NOMO-1 treated with DMSO at 0.1 percent for 48 hours (cell line): Measurements from ENCODE around the gene SAV1.
"Not testable (repeated sequence)": the region's sequence is repeated elsewhere in the genome, so short reads cannot be mapped to it uniquely, and the experiment has no call there.

ENCODE experiments used
- DNase-seq: peaks from one replicate; lab custom pipeline; 2025; ENCODE audit not compliant: unreplicated experiment; lab: John Stamatoyannopoulos, UW

Gene SAV1

DNA sequence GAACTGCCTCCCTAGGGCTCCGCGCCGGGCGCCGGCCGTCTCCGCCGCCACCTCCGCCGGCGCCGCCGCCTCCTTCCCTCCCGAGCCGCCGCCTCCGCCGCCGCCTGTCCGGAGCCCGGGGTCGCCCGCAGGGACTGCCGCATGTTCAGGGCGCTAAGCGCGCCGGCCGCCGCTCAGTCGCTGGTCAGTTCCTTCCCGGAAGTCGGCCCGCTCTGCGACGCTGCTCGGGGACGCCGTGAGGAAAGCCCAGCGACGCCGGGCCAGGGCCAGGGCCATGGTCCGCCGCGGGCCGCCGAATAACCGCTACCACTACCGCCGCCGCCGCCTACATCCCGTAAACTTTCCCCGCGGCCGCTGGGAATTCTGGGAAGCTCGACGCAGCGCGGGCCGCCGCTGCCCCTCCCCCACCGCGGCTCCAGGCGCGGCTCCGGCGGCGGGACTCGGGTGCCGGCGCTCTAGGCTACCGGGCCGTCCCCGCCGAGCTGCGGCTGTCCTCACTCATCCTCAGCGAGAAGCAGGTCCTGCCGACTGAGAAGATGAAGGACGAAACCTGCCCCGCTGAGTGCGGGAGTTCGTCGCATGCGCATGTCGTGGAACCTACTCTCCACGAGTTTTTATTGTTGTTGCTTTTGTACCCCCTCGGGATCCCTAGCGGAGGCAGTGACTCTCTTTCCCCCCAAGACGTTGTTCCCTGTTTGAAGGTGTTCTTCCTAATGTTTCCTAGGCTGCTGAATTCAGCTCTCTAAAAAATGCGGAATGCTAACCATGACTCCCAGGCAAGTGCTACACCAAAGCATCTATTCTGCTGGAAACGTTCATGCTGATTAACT, at the start of gene SAV1:
Gene SAV1 (minus strand): TSS at position 311 of the 830 bp plus-strand sequence. CDS start 339 bp downstream, outside the sequence.
- peak; percentile 28 for DNase-seq

DNA sequence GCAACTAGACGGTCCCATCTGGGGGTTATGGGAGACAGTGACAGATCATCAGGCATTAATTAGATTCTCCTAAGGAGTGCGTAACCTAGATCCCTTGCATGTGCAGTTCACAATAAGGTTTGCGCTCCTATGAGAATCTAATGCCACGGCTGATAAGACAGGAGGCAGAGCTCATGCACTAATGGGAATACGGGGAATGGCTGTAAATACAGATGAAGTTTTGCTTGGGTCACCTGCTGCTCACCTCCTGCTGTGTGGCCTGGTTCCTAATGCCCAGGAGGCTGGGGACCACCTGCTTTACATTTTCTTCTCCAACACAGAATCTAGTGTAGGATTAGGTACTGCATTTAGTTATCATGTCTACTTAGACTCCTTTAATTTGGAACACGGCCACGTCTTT, 49.7 kb upstream of the SAV1 start:
- no peak for DNase-seq

DNA sequence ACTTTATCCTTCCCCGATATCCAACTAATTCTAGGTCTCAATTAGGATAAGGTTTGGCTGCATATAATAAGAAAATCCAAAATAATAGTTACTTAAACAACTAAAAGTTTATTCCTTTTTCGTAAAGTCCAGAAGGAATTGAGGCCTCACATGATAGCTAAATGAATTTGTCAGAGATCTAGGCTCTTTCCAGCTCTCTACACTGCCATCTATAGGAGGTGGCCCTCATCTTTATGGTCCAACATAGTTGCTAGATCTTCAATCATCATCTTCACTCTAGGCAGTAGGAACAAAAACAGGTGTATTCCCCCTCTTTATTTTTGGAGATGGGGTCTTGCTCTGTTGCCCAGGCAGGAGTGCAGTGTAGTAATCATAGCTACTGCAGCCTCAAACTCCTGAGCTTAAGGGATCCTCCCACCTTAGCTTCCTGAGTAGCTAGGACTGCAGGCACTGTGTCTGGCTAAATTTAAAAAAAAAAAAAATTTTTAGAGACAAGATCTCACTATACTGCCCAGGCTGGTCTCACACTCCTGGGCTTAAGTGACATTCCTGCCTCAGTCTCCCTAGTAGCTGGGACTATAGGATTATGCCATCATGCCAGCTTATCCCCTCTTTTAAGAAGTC, 46.5 kb upstream of the SAV1 start:
- DNase-seq: peak; percentile 10

DNA sequence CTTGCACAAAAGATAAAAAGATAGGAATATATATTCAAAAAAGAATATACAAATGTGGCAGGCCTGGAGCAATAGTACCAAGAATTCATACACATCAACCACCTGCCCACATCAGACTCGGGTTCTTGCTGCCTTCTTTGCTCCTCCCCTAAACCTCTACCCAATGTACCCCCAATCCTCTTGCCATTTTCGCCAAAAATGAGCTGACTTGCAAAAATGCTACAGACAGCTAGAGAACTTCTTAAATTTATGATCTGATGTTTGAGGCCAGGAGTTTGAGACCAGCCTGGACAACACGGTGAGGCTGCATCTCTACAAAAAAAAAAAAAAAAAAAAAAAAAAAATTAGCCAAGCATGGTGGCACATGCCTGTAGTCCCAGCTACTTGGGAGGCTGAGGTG, 42.9 kb upstream of the SAV1 start:
- DNase-seq: no peak

DNA sequence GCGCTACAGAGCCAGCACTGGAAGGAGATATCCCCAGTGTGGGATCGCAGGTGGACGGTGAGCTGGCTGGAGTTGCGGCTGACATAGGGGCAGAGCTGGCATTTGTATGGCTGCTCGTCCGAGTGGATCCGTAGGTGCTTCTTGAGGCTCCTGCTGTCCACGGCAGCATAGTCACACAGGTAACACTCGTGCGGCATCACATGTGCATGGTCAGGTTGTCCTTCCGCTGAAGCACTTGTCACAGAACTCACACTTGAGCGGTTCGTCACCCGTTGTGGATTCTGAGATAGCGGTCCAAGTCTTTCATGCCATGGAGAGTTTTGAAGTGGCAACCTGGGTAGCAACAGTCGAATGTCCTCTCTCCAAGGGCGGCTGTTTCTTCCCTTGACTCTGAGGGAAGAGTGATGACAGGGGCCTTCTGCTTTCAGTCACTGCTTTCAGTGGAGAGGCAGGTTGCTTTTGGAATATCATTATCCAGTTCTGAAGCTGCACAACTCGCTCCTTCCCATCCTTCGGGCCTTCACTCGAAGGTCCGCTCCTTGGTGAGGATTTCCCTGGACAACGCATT, 37.0 kb upstream of the SAV1 start:
- DNase-seq: no peak

DNA sequence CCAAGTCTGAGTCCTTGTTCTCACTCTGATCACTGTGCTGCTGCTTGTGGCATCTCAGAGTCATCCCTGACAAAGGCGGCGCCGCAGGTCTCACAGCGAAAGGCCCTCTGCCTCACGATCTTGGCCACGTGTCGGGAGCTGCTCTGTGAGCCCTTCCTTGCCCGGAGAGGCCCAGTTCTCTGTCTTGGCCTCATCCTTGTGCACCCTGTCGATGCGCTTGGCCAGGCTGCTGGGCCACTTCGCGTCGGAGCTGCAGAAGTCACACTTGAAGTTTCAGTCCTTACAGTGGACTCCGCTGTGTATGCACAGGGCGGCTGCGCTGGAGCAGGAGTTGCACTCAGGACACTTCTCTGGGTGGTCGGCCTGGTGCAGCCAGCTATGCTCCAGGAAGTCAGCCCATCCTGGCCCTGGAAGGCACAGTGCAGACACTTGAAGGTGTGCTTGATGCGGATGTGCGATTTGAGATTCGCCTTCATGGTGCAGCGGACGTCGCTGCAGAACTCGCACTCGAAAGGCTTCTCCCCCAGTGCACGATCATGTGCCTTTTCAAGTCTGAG, 36.4 kb upstream of the SAV1 start:
- DNase-seq: no peak

DNA sequence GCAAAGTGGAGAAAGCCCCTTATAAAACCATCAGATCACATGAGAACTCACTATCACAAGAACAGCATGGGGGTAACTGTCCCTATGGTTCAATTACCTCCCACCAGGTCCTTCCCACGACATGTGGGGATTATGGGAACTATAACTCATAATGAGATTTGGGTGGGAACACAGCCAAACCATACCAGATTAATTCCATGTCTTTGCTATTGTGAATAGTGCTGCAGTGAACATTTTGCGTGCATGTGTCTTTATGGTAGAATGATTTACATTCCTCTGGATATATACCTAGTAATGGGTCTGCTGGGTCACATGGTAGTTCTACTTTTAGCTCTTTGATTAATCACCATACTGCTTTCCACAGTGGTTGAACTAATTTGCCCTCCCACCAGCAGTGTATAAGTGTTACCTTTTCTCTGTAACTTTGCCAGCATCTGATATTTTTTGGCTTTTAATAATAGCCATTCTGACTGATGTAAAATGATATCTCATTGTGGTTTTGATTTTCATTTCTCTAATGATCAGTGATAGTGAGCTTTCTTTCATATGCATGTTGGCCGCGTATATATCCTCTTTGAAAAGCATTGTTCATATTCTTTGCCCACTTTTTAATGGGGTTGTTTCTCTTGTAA, 29.7 kb upstream of the SAV1 start:
- no peak for DNase-seq

DNA sequence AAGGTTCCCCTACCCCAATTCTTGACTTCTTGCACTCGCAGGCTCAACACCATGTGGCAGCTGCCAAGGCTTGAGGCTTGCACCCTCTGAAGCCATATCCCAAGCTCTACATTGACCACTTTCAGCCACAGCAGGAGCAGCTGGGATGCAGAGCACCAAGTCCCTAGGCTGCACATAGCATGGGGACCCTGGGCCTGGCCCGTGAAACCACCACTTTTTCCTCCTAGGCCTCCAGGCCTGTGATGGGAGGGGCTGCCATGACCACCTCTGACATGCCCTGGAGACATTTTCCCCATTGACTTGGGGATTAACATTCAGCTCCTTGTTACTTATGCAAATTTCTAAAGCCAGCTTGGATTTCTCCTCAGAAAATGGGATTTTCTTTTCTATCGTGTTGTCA, 26.2 kb upstream of the SAV1 start:
- DNase-seq: not testable (repeated sequence)

DNA sequence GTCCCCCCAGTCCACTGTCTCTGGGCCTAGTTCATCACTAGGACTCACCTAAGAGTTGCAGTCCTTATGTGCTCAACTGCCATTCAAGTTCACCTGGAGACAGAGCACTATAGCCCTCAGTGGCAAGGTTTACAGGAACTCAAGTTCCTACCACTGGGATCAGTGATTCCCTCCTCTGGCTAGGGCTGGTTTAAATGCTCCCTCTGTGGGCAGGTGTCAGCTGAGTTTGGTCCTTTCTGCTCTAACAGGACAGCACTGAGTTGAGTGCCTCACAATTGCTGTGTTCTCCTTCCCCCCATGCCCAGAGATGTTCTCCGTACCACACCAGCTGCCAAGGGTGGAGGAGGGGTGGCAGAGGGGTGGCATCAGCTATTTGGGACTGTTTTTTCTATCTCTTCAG, 20.8 kb upstream of the SAV1 start:
- no peak for DNase-seq

DNA sequence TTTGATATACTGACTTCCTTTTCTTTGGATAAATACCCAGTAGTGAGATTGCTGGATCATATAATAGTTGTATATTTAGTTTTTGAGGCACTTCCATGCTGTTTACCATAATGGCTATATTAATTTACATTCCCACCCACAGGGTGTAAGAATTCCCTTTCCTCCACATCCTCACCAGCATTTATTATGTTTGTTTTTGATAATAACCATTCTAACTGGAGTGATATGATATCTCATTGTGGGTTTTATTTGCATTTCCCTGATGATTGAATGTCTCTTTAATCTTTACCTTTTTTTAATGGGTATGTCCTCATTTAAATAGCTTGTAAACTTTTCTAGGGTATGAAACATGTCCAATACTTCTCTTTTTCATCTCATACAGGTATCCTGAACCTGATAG, 11.6 kb upstream of the SAV1 start:
- no peak for DNase-seq

DNA sequence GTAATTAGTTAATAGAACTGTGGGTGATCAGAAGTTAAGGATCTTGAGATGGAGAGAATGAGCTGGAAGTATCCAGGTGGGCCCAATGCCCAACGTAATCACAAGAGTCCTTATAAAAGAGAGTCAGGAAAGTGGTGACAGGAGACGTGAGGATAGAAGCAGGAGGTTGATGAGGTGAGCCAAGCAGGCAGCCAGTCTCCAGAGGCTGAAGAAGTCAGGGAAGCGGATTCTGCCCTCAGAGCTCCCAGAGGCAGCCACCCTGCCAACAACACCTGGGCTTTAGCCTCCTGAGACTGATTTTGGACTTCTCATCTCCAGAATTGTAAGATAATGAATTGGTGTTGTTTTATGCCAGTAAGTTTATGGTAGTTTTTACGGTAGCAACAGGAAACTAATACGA, 10.1 kb upstream of the SAV1 start:
- DNase-seq: no peak

DNA sequence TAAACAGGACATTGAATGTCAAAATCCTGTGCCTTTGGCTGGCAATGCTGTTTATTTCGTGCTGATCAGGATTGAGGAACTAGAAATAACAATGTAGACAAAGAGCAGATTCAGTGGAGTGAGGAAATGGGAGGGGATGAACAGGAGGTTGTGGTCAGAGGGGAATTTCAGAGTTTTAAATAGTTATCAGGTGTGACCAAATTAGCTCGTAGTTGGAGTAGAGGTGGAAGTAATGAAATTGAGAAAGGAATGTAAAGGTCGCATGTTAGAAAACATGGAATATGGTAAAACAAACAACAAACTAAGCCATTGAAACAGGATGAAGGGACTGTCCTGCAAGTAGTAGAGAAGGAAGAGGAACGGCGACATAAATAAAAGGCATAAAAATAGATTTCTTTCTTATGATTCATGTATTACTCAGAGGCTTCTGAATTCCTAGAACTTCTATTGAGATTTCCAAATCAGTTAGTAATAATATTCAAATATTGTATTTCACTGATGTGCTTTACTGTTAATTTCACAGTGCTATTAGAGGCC, 9.5 kb upstream of the SAV1 start:
- DNase-seq: peak; percentile 49

DNA sequence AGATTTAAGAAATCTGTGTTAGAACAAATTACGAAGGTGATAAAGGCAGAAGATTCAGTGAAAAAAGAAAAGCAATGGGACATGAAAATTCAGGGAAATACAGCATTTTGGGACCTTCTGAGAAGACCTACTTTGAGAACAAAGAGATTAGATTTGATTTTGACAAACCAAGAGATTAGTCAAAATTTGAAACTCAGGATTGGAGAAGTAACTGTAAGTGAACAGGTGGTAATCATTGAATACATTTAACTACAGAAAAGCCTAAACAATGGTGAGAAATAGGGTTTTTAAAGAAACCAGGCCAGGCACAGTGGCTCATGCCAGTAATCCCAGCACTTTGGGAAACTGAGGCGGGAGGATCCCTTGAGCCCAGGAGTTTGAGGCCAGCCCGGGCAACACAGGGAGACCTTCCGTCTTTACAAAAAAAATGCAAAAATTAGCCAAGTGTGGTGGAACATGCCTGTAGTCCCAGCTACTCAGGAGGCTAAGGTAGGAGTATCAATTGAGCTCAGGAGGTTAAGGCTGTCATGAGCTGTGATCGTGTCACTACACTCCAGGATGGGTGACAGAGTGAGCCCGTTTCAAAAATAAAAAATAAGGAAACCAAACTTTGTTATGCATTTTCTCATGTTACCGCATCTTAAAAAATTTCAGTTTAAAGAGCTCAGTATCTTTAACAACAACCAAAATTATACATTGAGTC, 8.9 kb upstream of the SAV1 start:
- DNase-seq: no peak

DNA sequence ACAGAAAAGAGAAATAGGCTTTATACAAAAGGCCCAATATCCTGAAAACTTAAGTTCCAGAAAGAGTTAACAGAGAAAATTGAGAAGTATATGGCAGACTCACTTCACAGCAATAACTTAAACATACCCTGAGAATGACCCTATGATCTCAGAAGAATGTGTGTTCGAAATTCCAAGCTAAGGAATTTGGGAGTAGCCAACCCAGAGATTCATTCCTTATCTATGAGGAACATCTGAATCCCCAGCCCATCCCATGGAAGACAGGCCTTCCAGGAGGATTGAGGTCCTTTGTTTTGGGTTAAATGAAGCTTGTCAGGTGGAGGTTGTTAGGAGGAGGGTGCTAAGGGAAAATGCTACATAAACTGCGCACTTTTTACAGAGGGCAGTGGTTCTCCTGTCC, 7.5 kb upstream of the SAV1 start:
- no peak for DNase-seq

DNA sequence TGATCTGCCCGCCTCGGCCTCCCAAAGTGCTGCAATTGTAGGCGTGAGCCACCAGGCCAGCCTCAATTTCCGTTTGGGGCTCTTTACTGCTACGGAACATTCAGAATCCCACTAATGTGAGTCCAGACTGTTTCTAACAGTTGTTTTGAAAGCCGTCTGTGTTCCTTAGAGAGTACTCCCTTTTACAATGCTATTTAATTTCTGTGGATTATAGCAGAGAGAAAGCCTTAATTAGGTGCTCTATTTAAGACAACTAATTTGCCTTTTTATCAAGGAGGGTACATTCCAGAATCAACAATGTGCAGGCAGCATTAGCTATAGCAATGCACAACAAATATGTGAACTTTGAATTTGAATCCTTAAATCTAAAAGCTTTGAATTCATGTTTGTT, 2.8 kb upstream of the SAV1 start:
- no peak for DNase-seq

DNA sequence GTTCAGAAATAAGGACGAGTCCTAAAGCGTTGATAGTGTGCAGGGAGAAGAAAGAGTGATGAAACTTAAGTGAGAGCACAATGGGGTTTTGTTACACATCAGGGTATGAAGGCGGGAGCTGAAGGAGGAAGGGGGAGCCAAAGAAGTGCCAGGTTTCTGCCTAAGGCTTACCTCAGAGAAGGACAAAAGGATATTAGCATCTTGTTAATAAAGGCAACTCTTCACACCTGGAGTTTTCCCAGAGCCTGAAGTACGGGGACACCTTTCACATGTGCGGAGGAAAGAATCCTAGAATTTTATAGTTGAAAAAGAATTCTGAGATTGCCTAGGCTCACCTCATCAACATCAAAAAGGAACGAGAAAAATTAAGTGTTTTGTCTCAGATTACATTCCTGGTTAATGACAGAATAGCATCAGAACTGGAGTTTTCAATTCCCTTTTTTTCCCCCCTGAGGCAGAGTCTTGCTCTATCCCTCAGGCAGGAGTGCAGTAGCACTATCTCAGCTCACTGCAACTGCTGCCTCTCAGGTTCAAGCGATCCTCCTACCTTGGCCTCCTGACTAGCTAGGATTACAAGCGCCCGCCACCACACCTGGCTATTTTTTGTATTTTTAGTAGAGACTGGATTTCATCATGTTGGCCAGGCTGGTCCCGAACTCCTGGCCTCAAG, 2.2 kb upstream of the SAV1 start:
- no peak for DNase-seq

DNA sequence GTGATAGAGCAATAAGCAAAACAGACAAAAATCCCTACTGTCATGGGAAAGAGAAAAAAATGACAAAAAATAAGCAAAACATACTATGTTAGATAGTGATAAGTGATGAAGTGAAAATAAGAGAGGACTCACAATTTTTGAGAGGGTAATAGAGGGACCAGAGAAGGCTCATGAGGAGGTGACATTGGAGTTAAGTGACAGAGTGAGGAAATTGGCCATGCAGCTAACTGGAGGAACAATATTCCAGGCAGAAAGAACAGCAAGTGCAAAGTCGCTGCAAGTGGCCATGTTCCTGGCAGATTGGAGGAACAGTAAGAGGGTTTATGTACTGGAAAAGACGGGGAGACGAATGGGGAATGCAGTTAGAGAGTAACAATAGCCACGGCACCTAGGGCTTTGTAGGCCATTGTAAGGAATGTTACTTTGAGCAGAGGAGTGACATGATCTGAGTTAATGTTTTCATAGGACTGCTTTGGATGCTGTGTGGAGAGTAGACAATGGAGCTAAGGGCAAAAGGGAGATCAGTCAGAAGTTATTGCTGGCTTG, 1.4 kb upstream of the SAV1 start:
- no peak for DNase-seq

DNA sequence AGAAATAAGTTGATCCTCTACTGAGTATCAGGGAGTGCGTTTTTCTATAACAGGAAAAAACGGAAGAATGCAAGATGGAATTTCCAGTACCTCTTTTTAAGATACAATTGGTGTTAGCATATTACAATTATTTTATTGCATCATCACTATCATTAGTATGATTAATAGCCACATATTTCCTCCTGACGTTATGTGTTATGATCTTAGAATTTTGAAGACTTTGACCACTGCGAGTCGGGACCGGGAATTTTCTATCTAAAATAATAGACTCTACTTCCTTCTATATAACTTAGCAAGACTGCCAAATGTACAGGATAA, 679 bp upstream of the SAV1 start:
- DNase-seq: no peak

DNA sequence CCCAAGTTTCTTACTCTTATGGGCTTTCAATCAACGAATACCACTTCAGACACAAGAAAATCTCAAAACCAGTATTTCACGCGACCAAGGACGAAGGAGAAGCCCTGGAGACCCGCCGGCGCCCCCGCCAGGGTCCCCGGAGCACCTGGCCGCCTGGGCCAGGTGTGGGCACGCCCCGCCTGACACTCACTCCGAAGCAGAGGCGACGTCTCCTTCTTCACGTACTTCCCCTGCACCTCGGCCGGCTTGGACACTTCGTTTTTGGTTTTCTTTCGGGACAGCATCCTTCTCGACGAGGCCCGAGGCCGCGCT, 466 bp downstream of the SAV1 start:
- DNase-seq: no peak
